IPS-15b (cell line): ENCODE measurements around the gene TRIOBP.

Experiments used
- H3K27me3 ChIP-seq: one replicate; pipeline ENCODE4 v1.6.1; 2013; ENCODE audit warnings: low read length; ENCODE audit not compliant: control insufficient read depth, insufficient read depth
- H3K36me3 ChIP-seq: one replicate; pipeline ENCODE4 v1.6.1; 2013; ENCODE audit warnings: low read length; ENCODE audit not compliant: control insufficient read depth, insufficient read depth
- H3K4me1 ChIP-seq: one replicate; pipeline ENCODE4 v1.6.1; 2013; ENCODE audit warnings: mild to moderate bottlenecking, low read length; ENCODE audit not compliant: control insufficient read depth, insufficient read depth
- H3K4me3 ChIP-seq: one replicate; pipeline ENCODE4 v1.5.1; 2013; ENCODE audit warnings: low read depth, low read length
- H3K9ac ChIP-seq: one replicate; pipeline ENCODE4 v1.6.1; 2013; ENCODE audit warnings: low read depth, mild to moderate bottlenecking, low read length
- H3K9me3 ChIP-seq: one replicate; pipeline ENCODE4 v1.6.1; 2013; ENCODE audit warnings: mild to moderate bottlenecking, low read length; ENCODE audit not compliant: control insufficient read depth, insufficient read depth

TRIOBP gene

GRCh38 chr22:37801946-37802309, 105.1 kb downstream of the TRIOBP start:
- Histone ChIP-seq H3K9ac (no peak overlapping the region), H3K9me3 (no peaks in the 10 kb centered on the region), H3K36me3 (no peaks in the 10 kb centered on the region), H3K27me3 (peaks cover 37% of the 10 kb centered on the region), H3K4me3 (peak overlapping the region; percentile 82), H3K4me1 (no peaks in the 10 kb centered on the region)

- Histone ChIP-seq H3K9me3 (no peaks in the 10 kb centered on the region), H3K9ac (no peak overlapping the region), H3K4me1 (no peaks in the 10 kb centered on the region), H3K27me3 (peaks cover 37% of the 10 kb centered on the region), H3K36me3 (no peaks in the 10 kb centered on the region), H3K4me3 (peak overlapping the region; percentile 82)
These were observed 105.7 kb downstream of the TRIOBP start for GRCh38 chr22:37802310-37803194.

- Histone ChIP-seq H3K27me3 (peaks cover 39% of the 10 kb centered on the region), H3K9me3 (no peaks in the 10 kb centered on the region), H3K4me3 (peak overlapping the region; percentile 82), H3K9ac (no peak overlapping the region), H3K4me1 (no peaks in the 10 kb centered on the region), H3K36me3 (no peaks in the 10 kb centered on the region)
These were observed 106.4 kb downstream of the TRIOBP start for GRCh38 chr22:37803195-37803638.

- Histone ChIP-seq H3K4me1 (no peaks in the 10 kb centered on the region), H3K36me3 (no peaks in the 10 kb centered on the region), H3K27me3 (peaks cover 44% of the 10 kb centered on the region), H3K9me3 (no peaks in the 10 kb centered on the region), H3K9ac (peak overlapping the region; percentile 60), H3K4me3 (peak overlapping the region; percentile 82)
These were observed 106.9 kb downstream of the TRIOBP start for GRCh38 chr22:37803639-37804351.

- Histone ChIP-seq H3K27me3 (peaks cover 46% of the 10 kb centered on the region), H3K4me3 (peak overlapping the region; percentile 82), H3K9me3 (no peaks in the 10 kb centered on the region), H3K4me1 (no peaks in the 10 kb centered on the region), H3K9ac (peak overlapping the region; percentile 60), H3K36me3 (no peaks in the 10 kb centered on the region)
These were observed 107.6 kb downstream of the TRIOBP start for GRCh38 chr22:37804352-37804880.

- no peaks in the 10 kb centered on the region for H3K9me3 ChIP-seq
- no peaks in the 10 kb centered on the region for H3K4me1 ChIP-seq
- H3K4me3 ChIP-seq, result peak overlapping the region; percentile 88
- H3K27me3 ChIP-seq, result peaks cover 47% of the 10 kb centered on the region
- H3K36me3 ChIP-seq, result no peaks in the 10 kb centered on the region
- peak overlapping the region; percentile 81 for H3K9ac ChIP-seq
These were observed 108.3 kb downstream of the TRIOBP start for GRCh38 chr22:37804881-37805809.

GRCh38 chr22:37805810-37806277, 109.0 kb downstream of the TRIOBP start:
- peak overlapping the region; percentile 88 for H3K4me3 ChIP-seq
- H3K36me3 ChIP-seq, result no peaks in the 10 kb centered on the region
- H3K4me1 ChIP-seq, result no peaks in the 10 kb centered on the region
- H3K27me3 ChIP-seq, result peaks cover 47% of the 10 kb centered on the region
- peak overlapping the region; percentile 81 for H3K9ac ChIP-seq
- H3K9me3 ChIP-seq, result no peaks in the 10 kb centered on the region

GRCh38 chr22:37806409-37807333, 109.8 kb downstream of the TRIOBP start:
- Histone ChIP-seq H3K27me3 (peaks cover 44% of the 10 kb centered on the region), H3K36me3 (no peaks in the 10 kb centered on the region), H3K4me1 (no peaks in the 10 kb centered on the region), H3K4me3 (peak overlapping the region; percentile 88), H3K9me3 (no peaks in the 10 kb centered on the region), H3K9ac (no peak overlapping the region)

GRCh38 chr22:37807410-37808293, 110.8 kb downstream of the TRIOBP start, which contains the start of gene GCAT:
Gene GCAT, plus strand, starts transcription at chr22:37807934. Its CDS starts 34 bp downstream, at chr22:37807968.
- Histone ChIP-seq H3K4me1 (no peaks in the 10 kb centered on the region), H3K4me3 (peak within 1 kb of the TSS; percentile 92), H3K9me3 (no peaks in the 10 kb centered on the region), H3K36me3 (no peaks in the 10 kb centered on the region), H3K9ac (peak within 1 kb of the TSS; percentile 76), H3K27me3 (peaks cover 43% of the 10 kb centered on the region)

- H3K9ac ChIP-seq, result peak overlapping the region; percentile 76
- no peaks in the 10 kb centered on the region for H3K9me3 ChIP-seq
- peaks cover 42% of the 10 kb centered on the region for H3K27me3 ChIP-seq
- peaks cover 2% of the 10 kb centered on the region for H3K36me3 ChIP-seq
- H3K4me1 ChIP-seq, result no peaks in the 10 kb centered on the region
- peak overlapping the region; percentile 92 for H3K4me3 ChIP-seq
These were observed 111.4 kb downstream of the TRIOBP start for GRCh38 chr22:37808294-37808657.
